SK-N-SH treated with all-trans-retinoic acid at 6 μM for 48 hours (cell line): ENCODE data around the gene AKAP8.
"Not testable (repeated sequence)": the region's sequence is repeated elsewhere in the genome, so short reads cannot be mapped to it uniquely, and the experiment has no call there.

ENCODE experiments used
- ATAC-seq: fragments of 200-7000 bp; cut with Tn5 transposase; 3 replicates; pipeline ENCODE4 v1.9.1; 2020; ENCODE audit warnings: mild to moderate bottlenecking, moderate library complexity
- BACH2 ChIP-seq: fragments of 250-450 bp; sonication (Bioruptor Pico); IDR thresholded peaks from 2 replicates; pipeline ENCODE4 v1.9.0; 2021; ENCODE audit warnings: mild to moderate bottlenecking, borderline replicate concordance
- ESRRG ChIP-seq: fragments of 250-450 bp; sonication (Bioruptor Pico); IDR thresholded peaks from 2 replicates; pipeline ENCODE4 v1.6.1; 2021; ENCODE audit warnings: mild to moderate bottlenecking
- OSR1 ChIP-seq: fragments of 250-450 bp; sonication (Bioruptor Pico); IDR thresholded peaks from 2 replicates; pipeline ENCODE4 v1.8.0; 2022; ENCODE audit warnings: moderate library complexity, mild to moderate bottlenecking, inconsistent platforms
- PPARA ChIP-seq: fragments of 250-450 bp; sonication (Bioruptor Pico); IDR thresholded peaks from 2 replicates; pipeline ENCODE4 v1.5.0; 2020; ENCODE audit warnings: mild to moderate bottlenecking, borderline replicate concordance
- SNAI2 ChIP-seq: fragments of 250-450 bp; sonication (Bioruptor Pico); IDR thresholded peaks from 2 replicates; pipeline ENCODE4 v1.5.0; 2020; ENCODE audit warnings: mild to moderate bottlenecking, moderate library complexity
- TCF4 ChIP-seq: fragments of 250-450 bp; sonication (Bioruptor Pico); IDR thresholded peaks from 2 replicates; pipeline ENCODE4 v1.8.0; 2021; ENCODE audit warnings: mild to moderate bottlenecking, moderate library complexity, borderline replicate concordance
- TOX ChIP-seq: fragments of 250-450 bp; sonication (Bioruptor Pico); IDR thresholded peaks from 2 replicates; pipeline ENCODE4 v1.8.0; 2021; ENCODE audit warnings: mild to moderate bottlenecking, moderate library complexity, borderline replicate concordance
- ZC3H10 ChIP-seq: fragments of 250-450 bp; sonication (Bioruptor Pico); IDR thresholded peaks from 2 replicates; pipeline ENCODE4 v1.5.1; 2021; ENCODE audit warnings: mild to moderate bottlenecking, moderate library complexity
- ZFP3 ChIP-seq: fragments of 250-450 bp; sonication (Bioruptor Pico); IDR thresholded peaks from 2 replicates; pipeline ENCODE4 v1.5.0; 2020; ENCODE audit warnings: mild to moderate bottlenecking, moderate library complexity
- ZFP30 ChIP-seq: fragments of 450-650 bp; formaldehyde crosslinking; IDR thresholded peaks from 2 replicates; pipeline ENCODE4 v1.5.0; 2022; ENCODE audit warnings: mild to moderate bottlenecking, moderate library complexity
- ZNF565 ChIP-seq: fragments of 450-650 bp; formaldehyde crosslinking; conservative IDR thresholded peaks from 2 replicates; pipeline ENCODE4 v1.5.0; 2020; ENCODE audit warnings: low read depth, mild to moderate bottlenecking, moderate library complexity
- ZNF70 ChIP-seq: fragments of 450-650 bp; formaldehyde crosslinking; IDR thresholded peaks from 2 replicates; pipeline ENCODE4 v1.5.0; 2020; ENCODE audit warnings: mild to moderate bottlenecking, moderate library complexity
- ZNF8 ChIP-seq: fragments of 450-650 bp; formaldehyde crosslinking; IDR thresholded peaks from 2 replicates; pipeline ENCODE4 v1.5.0; 2020; ENCODE audit warnings: mild to moderate bottlenecking, moderate library complexity
- TF ChIP-seq, protein P1 (sequence below): fragments of 250-450 bp; sonication (Bioruptor Pico); IDR thresholded peaks from 2 replicates; pipeline ENCODE4 v1.5.1; 2020; ENCODE audit warnings: low read depth, mild to moderate bottlenecking, moderate library complexity
- TF ChIP-seq, protein P2 (sequence below): fragments of 250-450 bp; sonication (Bioruptor Pico); IDR thresholded peaks from 2 replicates; pipeline ENCODE4 v1.8.0; 2020; ENCODE audit warnings: mild to moderate bottlenecking, moderate library complexity, borderline replicate concordance
- TF ChIP-seq, protein P3 (sequence below): fragments of 250-450 bp; sonication (Bioruptor Pico); IDR thresholded peaks from 2 replicates; pipeline ENCODE4 v1.5.1; 2021; ENCODE audit warnings: mild to moderate bottlenecking, moderate library complexity
- TF ChIP-seq, protein P4 (sequence below): fragments of 250-450 bp; sonication (Bioruptor Pico); IDR thresholded peaks from 2 replicates; pipeline ENCODE4 v1.8.0; 2021; ENCODE audit warnings: low read depth, mild to moderate bottlenecking, moderate library complexity, borderline replicate concordance
- TF ChIP-seq, protein P5 (sequence below): fragments of 250-450 bp; sonication (Bioruptor Pico); IDR thresholded peaks from 2 replicates; pipeline ENCODE4 v1.5.0; 2020; ENCODE audit warnings: mild to moderate bottlenecking, moderate library complexity

AKAP8 gene

DNA sequence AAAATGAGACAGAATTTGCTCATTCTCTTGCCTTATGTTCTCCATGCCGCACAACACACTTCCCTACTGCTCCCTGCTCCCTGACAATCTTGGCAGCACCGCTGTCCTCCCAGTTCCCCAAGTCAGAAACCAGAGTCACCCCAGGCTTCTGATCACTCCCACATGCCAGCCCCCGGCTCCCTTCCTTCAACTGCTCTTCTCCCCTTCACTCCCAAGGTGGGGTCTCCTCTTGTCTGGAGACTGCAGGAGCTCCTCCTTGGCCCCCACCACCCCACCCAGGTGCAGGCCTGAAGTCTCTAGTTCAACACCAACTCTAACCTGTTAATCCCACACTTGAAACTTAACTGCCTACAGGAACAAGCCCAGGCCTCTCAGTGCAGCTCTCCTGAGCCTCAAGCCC, 16.8 kb upstream of the AKAP8 start:
- no peak for TF ChIP-seq SNAI2

DNA sequence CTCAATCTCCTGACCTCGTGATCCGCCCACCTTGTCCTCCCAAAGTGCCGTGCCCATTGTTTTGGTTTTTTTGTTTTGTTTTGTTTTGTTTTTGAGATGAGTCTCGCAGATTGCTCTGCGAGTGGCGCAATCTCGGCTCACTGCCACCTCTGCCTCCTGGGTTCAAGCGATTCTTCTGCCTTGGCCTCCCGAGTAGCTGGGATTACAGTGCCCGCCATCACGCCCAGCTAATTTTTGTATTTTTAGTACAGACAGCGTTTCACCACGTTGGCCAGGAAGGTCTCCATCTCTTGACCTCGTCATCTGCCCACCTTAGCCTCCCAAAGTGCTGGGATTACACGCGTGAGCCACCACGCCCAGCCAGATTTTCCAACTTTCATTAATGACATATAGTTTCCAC, 15.7 kb upstream of the AKAP8 start:
- ATAC-seq, result not testable (repeated sequence)

More for the DNA sequence above, 16.8 kb upstream of the AKAP8 start:
- ATAC-seq, result no peak

DNA sequence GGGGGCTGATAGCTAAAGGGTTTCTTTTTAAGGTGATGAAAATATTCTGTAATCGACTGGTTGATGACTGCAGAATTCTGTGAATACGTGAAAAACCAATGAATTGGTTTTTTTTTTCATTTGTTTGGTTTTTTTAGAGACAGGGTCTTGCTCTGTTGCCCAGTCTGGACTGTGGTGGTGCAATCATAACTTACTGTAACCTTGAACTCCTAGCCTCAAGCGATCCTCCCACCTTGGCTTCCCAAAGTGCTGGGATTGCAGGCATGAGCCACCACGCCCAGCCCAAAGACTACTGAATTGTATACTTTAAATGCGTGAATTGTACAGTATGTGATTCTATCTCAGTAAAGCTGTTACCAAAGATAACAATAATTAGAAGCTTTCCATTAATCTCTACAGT, 14.8 kb upstream of the AKAP8 start:
- TF ChIP-seq ZFP3 (CRISPR knock-in tag) (no peak), ZNF565 (no peak), ZFP30 (no peak), ZC3H10 (CRISPR knock-in tag) (no peak), OSR1 (CRISPR knock-in tag) (no peak)
- no peak for ATAC-seq

DNA sequence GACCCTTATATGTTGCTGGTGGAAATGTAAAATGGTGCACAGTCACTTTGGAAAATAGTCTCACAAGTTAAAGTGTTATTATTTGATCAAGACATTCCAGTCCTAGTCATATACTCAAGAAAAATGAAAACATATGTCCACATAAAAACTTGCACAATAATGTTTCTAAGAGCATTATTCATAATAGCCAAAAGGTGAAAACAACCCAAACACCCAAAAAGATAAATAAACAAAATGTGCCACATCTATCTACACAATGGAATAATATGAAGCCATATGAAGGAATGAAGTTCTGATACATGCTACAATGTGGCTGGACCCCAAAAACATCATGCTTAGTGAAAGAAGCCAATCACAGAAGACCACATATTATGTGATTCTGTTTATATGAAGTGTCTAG, 14.4 kb upstream of the AKAP8 start:
- TF ChIP-seq TOX, result no peak
- TF ChIP-seq, protein P1, sequence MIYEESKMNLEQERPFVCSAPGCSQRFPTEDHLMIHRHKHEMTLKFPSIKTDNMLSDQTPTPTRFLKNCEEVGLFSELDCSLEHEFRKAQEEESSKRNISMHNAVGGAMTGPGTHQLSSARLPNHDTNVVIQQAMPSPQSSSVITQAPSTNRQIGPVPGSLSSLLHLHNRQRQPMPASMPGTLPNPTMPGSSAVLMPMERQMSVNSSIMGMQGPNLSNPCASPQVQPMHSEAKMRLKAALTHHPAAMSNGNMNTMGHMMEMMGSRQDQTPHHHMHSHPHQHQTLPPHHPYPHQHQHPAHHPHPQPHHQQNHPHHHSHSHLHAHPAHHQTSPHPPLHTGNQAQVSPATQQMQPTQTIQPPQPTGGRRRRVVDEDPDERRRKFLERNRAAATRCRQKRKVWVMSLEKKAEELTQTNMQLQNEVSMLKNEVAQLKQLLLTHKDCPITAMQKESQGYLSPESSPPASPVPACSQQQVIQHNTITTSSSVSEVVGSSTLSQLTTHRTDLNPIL (CRISPR knock-in tag), result no peak
- TF ChIP-seq, all 23 proteins: peak for 0
- no peak for ATAC-seq

DNA sequence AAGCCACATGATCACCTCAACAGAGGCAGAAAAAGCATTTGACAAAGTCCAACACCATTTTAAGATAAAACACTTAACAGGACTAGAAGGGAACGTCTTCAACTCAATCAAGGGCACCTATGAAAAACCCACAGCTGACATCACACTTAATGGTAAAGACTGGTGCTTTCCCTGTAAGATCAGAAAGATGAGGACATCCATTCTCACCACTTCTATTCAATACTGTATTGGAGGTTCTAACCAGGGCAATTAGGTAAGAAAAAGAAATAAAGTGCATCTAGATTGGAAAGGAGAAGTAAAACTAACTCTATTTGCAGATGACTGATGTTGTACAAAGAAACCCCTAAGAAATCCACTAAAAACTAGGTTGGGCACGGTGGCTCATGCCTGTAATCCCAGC, 11.2 kb upstream of the AKAP8 start:
- no peak for TF ChIP-seq BACH2 (CRISPR knock-in tag)
- TF ChIP-seq ZC3H10 (CRISPR knock-in tag), result no peak
- no peak for TF ChIP-seq ESRRG (CRISPR knock-in tag)
- no peak for TF ChIP-seq ZNF565
- no peak for TF ChIP-seq OSR1 (CRISPR knock-in tag)
- no peak for TF ChIP-seq TCF4 (CRISPR knock-in tag)
- no peak for TF ChIP-seq SNAI2
- TF ChIP-seq ZNF8 (CRISPR knock-in tag), result no peak
- TF ChIP-seq PPARA (CRISPR knock-in tag), result no peak
- TF ChIP-seq, protein P2, sequence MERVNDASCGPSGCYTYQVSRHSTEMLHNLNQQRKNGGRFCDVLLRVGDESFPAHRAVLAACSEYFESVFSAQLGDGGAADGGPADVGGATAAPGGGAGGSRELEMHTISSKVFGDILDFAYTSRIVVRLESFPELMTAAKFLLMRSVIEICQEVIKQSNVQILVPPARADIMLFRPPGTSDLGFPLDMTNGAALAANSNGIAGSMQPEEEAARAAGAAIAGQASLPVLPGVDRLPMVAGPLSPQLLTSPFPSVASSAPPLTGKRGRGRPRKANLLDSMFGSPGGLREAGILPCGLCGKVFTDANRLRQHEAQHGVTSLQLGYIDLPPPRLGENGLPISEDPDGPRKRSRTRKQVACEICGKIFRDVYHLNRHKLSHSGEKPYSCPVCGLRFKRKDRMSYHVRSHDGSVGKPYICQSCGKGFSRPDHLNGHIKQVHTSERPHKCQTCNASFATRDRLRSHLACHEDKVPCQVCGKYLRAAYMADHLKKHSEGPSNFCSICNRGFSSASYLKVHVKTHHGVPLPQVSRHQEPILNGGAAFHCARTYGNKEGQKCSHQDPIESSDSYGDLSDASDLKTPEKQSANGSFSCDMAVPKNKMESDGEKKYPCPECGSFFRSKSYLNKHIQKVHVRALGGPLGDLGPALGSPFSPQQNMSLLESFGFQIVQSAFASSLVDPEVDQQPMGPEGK (CRISPR knock-in tag), result no peak
- TF ChIP-seq TOX, result no peak
- TF ChIP-seq, protein P3, sequence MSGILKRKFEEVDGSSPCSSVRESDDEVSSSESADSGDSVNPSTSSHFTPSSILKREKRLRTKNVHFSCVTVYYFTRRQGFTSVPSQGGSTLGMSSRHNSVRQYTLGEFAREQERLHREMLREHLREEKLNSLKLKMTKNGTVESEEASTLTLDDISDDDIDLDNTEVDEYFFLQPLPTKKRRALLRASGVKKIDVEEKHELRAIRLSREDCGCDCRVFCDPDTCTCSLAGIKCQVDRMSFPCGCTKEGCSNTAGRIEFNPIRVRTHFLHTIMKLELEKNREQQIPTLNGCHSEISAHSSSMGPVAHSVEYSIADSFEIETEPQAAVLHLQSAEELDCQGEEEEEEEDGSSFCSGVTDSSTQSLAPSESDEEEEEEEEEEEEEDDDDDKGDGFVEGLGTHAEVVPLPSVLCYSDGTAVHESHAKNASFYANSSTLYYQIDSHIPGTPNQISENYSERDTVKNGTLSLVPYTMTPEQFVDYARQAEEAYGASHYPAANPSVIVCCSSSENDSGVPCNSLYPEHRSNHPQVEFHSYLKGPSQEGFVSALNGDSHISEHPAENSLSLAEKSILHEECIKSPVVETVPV (CRISPR knock-in tag), result no peak
- no peak for TF ChIP-seq ZFP3 (CRISPR knock-in tag)
- TF ChIP-seq, protein P4, sequence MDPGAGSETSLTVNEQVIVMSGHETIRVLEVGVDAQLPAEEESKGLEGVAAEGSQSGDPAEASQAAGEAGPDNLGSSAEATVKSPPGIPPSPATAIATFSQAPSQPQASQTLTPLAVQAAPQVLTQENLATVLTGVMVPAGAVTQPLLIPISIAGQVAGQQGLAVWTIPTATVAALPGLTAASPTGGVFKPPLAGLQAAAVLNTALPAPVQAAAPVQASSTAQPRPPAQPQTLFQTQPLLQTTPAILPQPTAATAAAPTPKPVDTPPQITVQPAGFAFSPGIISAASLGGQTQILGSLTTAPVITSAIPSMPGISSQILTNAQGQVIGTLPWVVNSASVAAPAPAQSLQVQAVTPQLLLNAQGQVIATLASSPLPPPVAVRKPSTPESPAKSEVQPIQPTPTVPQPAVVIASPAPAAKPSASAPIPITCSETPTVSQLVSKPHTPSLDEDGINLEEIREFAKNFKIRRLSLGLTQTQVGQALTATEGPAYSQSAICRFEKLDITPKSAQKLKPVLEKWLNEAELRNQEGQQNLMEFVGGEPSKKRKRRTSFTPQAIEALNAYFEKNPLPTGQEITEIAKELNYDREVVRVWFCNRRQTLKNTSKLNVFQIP (CRISPR knock-in tag), result no peak
- TF ChIP-seq, protein P1 (CRISPR knock-in tag), result no peak
- TF ChIP-seq ZFP30, result no peak
- no peak for TF ChIP-seq ZNF70
- ATAC-seq, result no peak

DNA sequence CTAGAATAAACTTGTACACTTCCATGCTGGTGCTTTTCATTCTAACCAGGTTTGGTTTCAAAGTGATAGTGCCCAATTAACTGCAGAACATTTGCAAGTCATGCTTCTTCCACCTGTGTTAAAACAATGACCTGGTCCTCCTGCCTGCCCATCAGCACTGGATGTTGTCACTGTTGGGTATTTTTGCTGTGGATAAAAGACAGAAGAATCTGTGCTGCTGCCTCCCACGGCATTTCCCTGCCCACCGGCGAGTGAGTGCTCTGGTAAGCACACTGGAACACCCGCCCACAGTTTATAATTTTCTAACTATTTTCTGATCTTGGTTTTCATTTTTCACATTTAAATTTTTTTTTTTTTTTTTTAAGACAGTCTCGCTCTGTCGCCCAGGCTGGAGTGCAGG, 2.3 kb upstream of the AKAP8 start:
- no peak for TF ChIP-seq TOX
- TF ChIP-seq, protein P5, sequence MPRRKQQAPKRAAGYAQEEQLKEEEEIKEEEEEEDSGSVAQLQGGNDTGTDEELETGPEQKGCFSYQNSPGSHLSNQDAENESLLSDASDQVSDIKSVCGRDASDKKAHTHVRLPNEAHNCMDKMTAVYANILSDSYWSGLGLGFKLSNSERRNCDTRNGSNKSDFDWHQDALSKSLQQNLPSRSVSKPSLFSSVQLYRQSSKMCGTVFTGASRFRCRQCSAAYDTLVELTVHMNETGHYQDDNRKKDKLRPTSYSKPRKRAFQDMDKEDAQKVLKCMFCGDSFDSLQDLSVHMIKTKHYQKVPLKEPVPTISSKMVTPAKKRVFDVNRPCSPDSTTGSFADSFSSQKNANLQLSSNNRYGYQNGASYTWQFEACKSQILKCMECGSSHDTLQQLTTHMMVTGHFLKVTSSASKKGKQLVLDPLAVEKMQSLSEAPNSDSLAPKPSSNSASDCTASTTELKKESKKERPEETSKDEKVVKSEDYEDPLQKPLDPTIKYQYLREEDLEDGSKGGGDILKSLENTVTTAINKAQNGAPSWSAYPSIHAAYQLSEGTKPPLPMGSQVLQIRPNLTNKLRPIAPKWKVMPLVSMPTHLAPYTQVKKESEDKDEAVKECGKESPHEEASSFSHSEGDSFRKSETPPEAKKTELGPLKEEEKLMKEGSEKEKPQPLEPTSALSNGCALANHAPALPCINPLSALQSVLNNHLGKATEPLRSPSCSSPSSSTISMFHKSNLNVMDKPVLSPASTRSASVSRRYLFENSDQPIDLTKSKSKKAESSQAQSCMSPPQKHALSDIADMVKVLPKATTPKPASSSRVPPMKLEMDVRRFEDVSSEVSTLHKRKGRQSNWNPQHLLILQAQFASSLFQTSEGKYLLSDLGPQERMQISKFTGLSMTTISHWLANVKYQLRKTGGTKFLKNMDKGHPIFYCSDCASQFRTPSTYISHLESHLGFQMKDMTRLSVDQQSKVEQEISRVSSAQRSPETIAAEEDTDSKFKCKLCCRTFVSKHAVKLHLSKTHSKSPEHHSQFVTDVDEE (CRISPR knock-in tag), result no peak
- TF ChIP-seq PPARA (CRISPR knock-in tag), result no peak
- TF ChIP-seq, protein P1 (CRISPR knock-in tag), result no peak
- no peak for TF ChIP-seq ZC3H10 (CRISPR knock-in tag)
- no peak for TF ChIP-seq OSR1 (CRISPR knock-in tag)
- TF ChIP-seq ZFP30, result no peak
- no peak for ATAC-seq
